PC-9 (cell line): Measurements from ENCODE around the gene FGF21. TPM values are rescaled to one million over a fixed set of nuclear protein-coding genes. Genes with fewer than 3 reads are reported as not detected.

Source experiments
- BruUV-seq: library from RNA; stranded (reverse); fragments of 400-500 nt; replicated peaks from 2 replicates; lab custom pipeline; 2021; lab: Mats Ljungman, UMichigan
- CTCF ChIA-PET: fragments of 300-600 bp; sonication (Branson Sonifier 250); formaldehyde crosslinking; loops from one replicate; lab custom pipeline; 2022; ENCODE audit warnings: antibody characterized with exemption; lab: Charles Lee
- POLR2A ChIA-PET: fragments of 300-600 bp; sonication (Branson Sonifier 250); formaldehyde crosslinking; loops from one replicate; lab custom pipeline; 2022; ENCODE audit warnings: antibody characterized with exemption; ENCODE audit not compliant: unreplicated experiment; lab: Charles Lee
- DNase-seq, 2 experiments: peaks; one replicate each; pipeline versions ENCODE4 v3.0.0 to v3.0.0-alpha.2; 2015 to 2022; ENCODE audit warnings: mixed read lengths in 1 of 2
- H2AFZ ChIP-seq: fragments of 200-600 bp; sonication (generic); 2 replicates; pipeline ENCODE4 v1.8.1; 2017; ENCODE audit warnings: antibody characterized with exemption
- H3F3A ChIP-seq: fragments of 200-600 bp; sonication (generic); 2 replicates; pipeline ENCODE4 v1.8.1; 2017; ENCODE audit warnings: antibody characterized with exemption, mild to moderate bottlenecking, low read depth; ENCODE audit not compliant: insufficient read depth
- H3K27ac ChIP-seq: fragments of 200-600 bp; sonication (generic); 2 replicates; pipeline ENCODE4 v1.6.1; 2016; ENCODE audit warnings: mixed run types
- H3K27me3 ChIP-seq: fragments of 200-600 bp; sonication (generic); 2 replicates; pipeline ENCODE4 v1.6.1; 2016; ENCODE audit warnings: low read depth, mixed run types; ENCODE audit not compliant: insufficient read depth
- H3K36me3 ChIP-seq: fragments of 200-600 bp; sonication (generic); 2 replicates; pipeline ENCODE4 v1.6.1; 2016; ENCODE audit warnings: low read depth, mixed run types
- H3K4me1 ChIP-seq: fragments of 200-600 bp; sonication (generic); replicated peaks from 2 replicates; pipeline ENCODE4 v1.6.1; 2016; ENCODE audit warnings: mixed run types; ENCODE audit not compliant: insufficient read depth
- H3K4me2 ChIP-seq: fragments of 200-600 bp; sonication (generic); 2 replicates; pipeline ENCODE4 v1.6.1; 2017; ENCODE audit warnings: mixed run types
- H3K4me3 ChIP-seq: fragments of 200-600 bp; sonication (generic); 2 replicates; pipeline ENCODE4 v1.6.1; 2016; ENCODE audit warnings: mixed run types
- H3K79me2 ChIP-seq: fragments of 200-600 bp; sonication (generic); 2 replicates; pipeline ENCODE4 v1.6.1; 2017; ENCODE audit warnings: low read depth, mixed run types
- H3K9me2 ChIP-seq: fragments of 200-600 bp; sonication (generic); 2 replicates; pipeline ENCODE4 v1.8.1; 2017; ENCODE audit warnings: mild to moderate bottlenecking; ENCODE audit not compliant: insufficient read depth
- H3K9me3 ChIP-seq: fragments of 200-600 bp; sonication (generic); 2 replicates; pipeline ENCODE4 v1.8.1; 2016; ENCODE audit warnings: low read depth; ENCODE audit not compliant: insufficient read depth
- H4K20me1 ChIP-seq: fragments of 200-600 bp; sonication (generic); 2 replicates; pipeline ENCODE4 v1.8.1; 2017; ENCODE audit not compliant: insufficient read depth
- CTCF ChIP-seq: fragments of 200-600 bp; sonication (generic); conservative IDR thresholded peaks from 2 replicates; pipeline ENCODE4 v1.6.1; 2017; ENCODE audit warnings: mixed run types, antibody characterized with exemption, mild to moderate bottlenecking, moderate library complexity
- EZH2 ChIP-seq: fragments of 200-600 bp; sonication (generic); IDR thresholded peaks from 2 replicates; pipeline ENCODE4 v1.8.0; 2017; ENCODE audit warnings: antibody characterized with exemption, low read depth
- intact Hi-C: fragments of 100-400 bp; cut with micrococcal nuclease; formaldehyde crosslinking; loops from one replicate; pipeline ENCODE4 v1.10.0; 2022; ENCODE audit not compliant: unreplicated experiment
- total RNA-seq: library from RNA; stranded (reverse); gene quantifications from 2 replicates; pipeline ENCODE4 v1.2.3, GENCODE V29; 2021

Gene FGF21
- total RNA-seq, 1 experiment from 2014 or later, result 0.41 TPM

GRCh38 chr19:48795685-48796070 lies 40.4 kb downstream of the FGF21 start:
- 0 out of 2 replicates have a peak overlapping the region, but pooled peaks have one; percentile 11 for H3K27ac ChIP-seq
- no peak for DNase-seq
- H3K9me3 ChIP-seq, result no peaks in the 10 kb centered on the region

GRCh38 chr19:48796298-48797083 lies 41.2 kb downstream of the FGF21 start:
- no peak overlapping the region for H3K27ac ChIP-seq
- H3K9me3 ChIP-seq, result no peaks in the 10 kb centered on the region
- no peaks in the 10 kb centered on the region for H4K20me1 ChIP-seq
- H3K4me1 ChIP-seq, result peaks cover 8% of the 10 kb centered on the region
- no peaks in the 10 kb centered on the region for H3K9me2 ChIP-seq
- no peaks in the 10 kb centered on the region for H3K27me3 ChIP-seq
- ChIA-PET POLR2A (interaction anchor here (0.5 to 0.9 kb wide), 2 partner anchors 10 to 41 kb away, joined by 3 to 5 read pairs; no protein-coding TSS in a partner anchor), CTCF (interaction anchor here (1.2 to 1.4 kb wide), 3 partner anchors 40 to 174 kb away, joined by 5 to 8 read pairs (median 7); partner anchors contain the start of gene HSD17B14)
- H3K4me3 ChIP-seq, result no peak overlapping the region
- H3F3A ChIP-seq, result peaks cover 8% of the 10 kb centered on the region; the same call in 1 of the 2 replicates
- no peak for DNase-seq
- no TSS peak for BruUV-seq
- TF ChIP-seq EZH2, result no peak
- no peak for TF ChIP-seq CTCF
- H3K36me3 ChIP-seq, result no peaks in the 10 kb centered on the region
- H3K79me2 ChIP-seq, result no peaks in the 10 kb centered on the region
- intact Hi-C loops, result loop anchor here (5.0 kb wide), 1 partner anchor 196 kb away; the partner anchor contains the start of genes GYS1 and RUVBL2
- no peak overlapping the region for H2AFZ ChIP-seq
- H3K4me2 ChIP-seq, result no peak overlapping the region

More at GRCh38 chr19:48795685-48796070, 40.4 kb downstream of the FGF21 start:
- ChIA-PET CTCF (interaction anchor here (0.5 to 1.4 kb wide), 12 partner anchors 11 to 736 kb away, joined by 3 to 12 read pairs (median 6); partner anchors contain the start of genes BCAT2, HSD17B14 and RUVBL2), POLR2A (interaction anchor here (0.6 to 0.9 kb wide), 2 partner anchors 42 to 44 kb away, joined by 3 to 5 read pairs; no protein-coding TSS in a partner anchor)
- H3K4me2 ChIP-seq, result no peak overlapping the region
- no peaks in the 10 kb centered on the region for H3K36me3 ChIP-seq
- H3F3A ChIP-seq, result peaks cover 8% of the 10 kb centered on the region; the same call in 1 of the 2 replicates
- H2AFZ ChIP-seq, result no peak overlapping the region
- TSS peak; percentile 12 for BruUV-seq
- 0 out of 2 replicates have a peak, but pooled peaks cover 3% of the 10 kb centered on the region for H3K4me1 ChIP-seq
- no peaks in the 10 kb centered on the region for H3K9me2 ChIP-seq
- H3K79me2 ChIP-seq, result no peaks in the 10 kb centered on the region
- no peaks in the 10 kb centered on the region for H4K20me1 ChIP-seq
- intact Hi-C loops, result loop anchor here (1.0 to 5.0 kb wide), 4 partner anchors 40 to 197 kb away; partner anchors contain the start of genes CA11, GYS1 and RUVBL2
- H3K27me3 ChIP-seq, result no peaks in the 10 kb centered on the region
- TF ChIP-seq EZH2 (no peak), CTCF (no peak)
- H3K4me3 ChIP-seq, result no peak overlapping the region

- peaks cover 14% of the 10 kb centered on the region for H3K4me1 ChIP-seq
- intact Hi-C loops, result loop anchor here (5.0 kb wide), 1 partner anchor 195 kb away; the partner anchor contains the start of genes GYS1 and RUVBL2
- no peaks in the 10 kb centered on the region for H3K27me3 ChIP-seq
- TF ChIP-seq CTCF, result no peak
- TF ChIP-seq EZH2, result no peak
- no peaks in the 10 kb centered on the region for H3K36me3 ChIP-seq
- H3K4me2 ChIP-seq, result no peak overlapping the region
- no peak overlapping the region for H3K4me3 ChIP-seq
- no peak overlapping the region for H2AFZ ChIP-seq
- ChIA-PET CTCF (interaction anchor here (0.7 kb wide), 1 partner anchor 44 kb away, joined by 5 read pairs; no protein-coding TSS in a partner anchor), POLR2A (no interaction called here)
- peaks cover 13% of the 10 kb centered on the region for H3F3A ChIP-seq
- H3K9me3 ChIP-seq, result no peaks in the 10 kb centered on the region
- H3K79me2 ChIP-seq, result no peaks in the 10 kb centered on the region
- H3K27ac ChIP-seq, result no peak overlapping the region
- DNase-seq, result no peak
- no peaks in the 10 kb centered on the region for H3K9me2 ChIP-seq
- no peaks in the 10 kb centered on the region for H4K20me1 ChIP-seq
- BruUV-seq, result no TSS peak
Observed at GRCh38 chr19:48797103-48797502, 41.8 kb downstream of the FGF21 start.
